ENCODE data around the gene XPOT.

DNA sequence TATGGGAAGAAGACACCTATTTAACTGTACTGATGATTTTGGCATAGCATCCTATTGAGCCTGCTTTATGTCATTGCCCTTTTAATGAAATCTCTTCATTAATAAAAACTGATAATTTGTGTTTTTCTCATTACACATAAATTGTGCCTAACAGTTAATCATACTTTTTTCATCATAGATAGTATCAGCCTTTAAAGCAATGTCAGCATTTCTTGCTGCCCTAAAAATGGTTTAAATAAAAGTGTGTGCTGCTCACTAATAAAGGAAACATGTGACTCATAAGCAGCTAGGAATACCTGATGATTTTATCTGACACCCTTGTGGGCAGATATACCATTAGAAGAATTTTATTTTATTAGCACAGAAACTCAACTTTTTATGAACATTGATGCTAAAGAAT, 74.5 kb downstream of the XPOT start:
- no peak for TF ChIP-seq POLR2A (IDR thresholded peaks at IDR 0.05)
- TF ChIP-seq, protein P1, sequence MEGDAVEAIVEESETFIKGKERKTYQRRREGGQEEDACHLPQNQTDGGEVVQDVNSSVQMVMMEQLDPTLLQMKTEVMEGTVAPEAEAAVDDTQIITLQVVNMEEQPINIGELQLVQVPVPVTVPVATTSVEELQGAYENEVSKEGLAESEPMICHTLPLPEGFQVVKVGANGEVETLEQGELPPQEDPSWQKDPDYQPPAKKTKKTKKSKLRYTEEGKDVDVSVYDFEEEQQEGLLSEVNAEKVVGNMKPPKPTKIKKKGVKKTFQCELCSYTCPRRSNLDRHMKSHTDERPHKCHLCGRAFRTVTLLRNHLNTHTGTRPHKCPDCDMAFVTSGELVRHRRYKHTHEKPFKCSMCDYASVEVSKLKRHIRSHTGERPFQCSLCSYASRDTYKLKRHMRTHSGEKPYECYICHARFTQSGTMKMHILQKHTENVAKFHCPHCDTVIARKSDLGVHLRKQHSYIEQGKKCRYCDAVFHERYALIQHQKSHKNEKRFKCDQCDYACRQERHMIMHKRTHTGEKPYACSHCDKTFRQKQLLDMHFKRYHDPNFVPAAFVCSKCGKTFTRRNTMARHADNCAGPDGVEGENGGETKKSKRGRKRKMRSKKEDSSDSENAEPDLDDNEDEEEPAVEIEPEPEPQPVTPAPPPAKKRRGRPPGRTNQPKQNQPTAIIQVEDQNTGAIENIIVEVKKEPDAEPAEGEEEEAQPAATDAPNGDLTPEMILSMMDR (IDR thresholded peaks at IDR 0.05), result no peak

Data from lower leg skin (tissue), 3 donors.